PC-3 (cell line): ENCODE measurements around the gene NES. TPM values are rescaled to one million over a fixed set of nuclear protein-coding genes. Genes with fewer than 3 reads are reported as not detected.

ENCODE experiments used
- ATAC-seq: fragments of 200-7000 bp; cut with Tn5 transposase; 2 replicates; pipeline ENCODE4 v1.9.1; 2020; ENCODE audit warnings: mild to moderate bottlenecking, moderate library complexity
- BruUV-seq: library from RNA; stranded (reverse); fragments of 400-500 nt; replicated peaks from 2 replicates; lab custom pipeline; 2021; lab: Mats Ljungman, UMichigan
- CTCF ChIA-PET: fragments of 300-600 bp; sonication (Branson Sonifier 250); formaldehyde crosslinking; loops from one replicate; lab custom pipeline; 2022; ENCODE audit warnings: antibody characterized with exemption; lab: Charles Lee
- POLR2A ChIA-PET: fragments of 300-600 bp; sonication (Branson Sonifier 250); formaldehyde crosslinking; loops from one replicate; lab custom pipeline; 2022; ENCODE audit warnings: antibody characterized with exemption; ENCODE audit not compliant: unreplicated experiment; lab: Charles Lee
- DNase-seq: peaks from one replicate; pipeline ENCODE4 v3.0.0-alpha.2; 2015
- H2AFZ ChIP-seq: fragments of 300-600 bp; sonication (generic); 2 replicates; pipeline ENCODE4 v1.6.0; 2016; ENCODE audit warnings: antibody characterized with exemption, low read length
- H3F3A ChIP-seq: fragments of 300-600 bp; sonication (generic); one replicate; pipeline ENCODE4 v1.6.0; 2017; ENCODE audit warnings: antibody characterized with exemption, low read length, control low read depth, mild to moderate bottlenecking; ENCODE audit not compliant: unreplicated experiment
- H3K27ac ChIP-seq: fragments of 300-600 bp; sonication (generic); 2 replicates; pipeline ENCODE4 v1.5.1; 2016; ENCODE audit warnings: mild to moderate bottlenecking, low read length
- H3K27me3 ChIP-seq: fragments of 300-600 bp; sonication (generic); 2 replicates; pipeline ENCODE4 v1.6.1; 2016; ENCODE audit warnings: low read length, mixed read lengths
- H3K36me3 ChIP-seq: fragments of 300-600 bp; sonication (generic); 2 replicates; pipeline ENCODE4 v1.6.1; 2016; ENCODE audit warnings: low read depth, mixed run types, low read length, mixed read lengths
- H3K4me1 ChIP-seq: fragments of 300-600 bp; sonication (generic); 2 replicates; pipeline ENCODE4 v1.5.1; 2016; ENCODE audit warnings: low read length; ENCODE audit not compliant: insufficient read depth
- H3K4me2 ChIP-seq: fragments of 300-600 bp; sonication (generic); 2 replicates; pipeline ENCODE4 v1.6.0; 2016; ENCODE audit warnings: low read length
- H3K4me3 ChIP-seq: fragments of 300-600 bp; sonication (generic); 2 replicates; pipeline ENCODE4 v1.5.1; 2016; ENCODE audit warnings: mild to moderate bottlenecking, low read length, mixed read lengths
- H3K79me2 ChIP-seq: fragments of 300-600 bp; sonication (generic); 2 replicates; pipeline ENCODE4 v1.6.1; 2017; ENCODE audit warnings: low read length, mixed read lengths
- H3K9ac ChIP-seq: fragments of 300-600 bp; sonication (generic); 2 replicates; pipeline ENCODE4 v1.6.0; 2016; ENCODE audit warnings: mild to moderate bottlenecking, low read length
- H3K9me2 ChIP-seq: fragments of 300-600 bp; sonication (generic); replicated peaks from 2 replicates; pipeline ENCODE4 v1.6.1; 2016; ENCODE audit warnings: mixed run types, low read length, mixed read lengths
- H3K9me3 ChIP-seq: fragments of 300-600 bp; sonication (generic); 2 replicates; pipeline ENCODE4 v1.6.1; 2016; ENCODE audit warnings: low read length, mixed read lengths
- H4K20me1 ChIP-seq: fragments of 300-600 bp; sonication (generic); 2 replicates; pipeline ENCODE4 v1.6.1; 2016; ENCODE audit warnings: low read length, mixed read lengths
- CTCF ChIP-seq: fragments of 300-600 bp; sonication (generic); conservative IDR thresholded peaks from 2 replicates; pipeline ENCODE4 v1.5.1; 2017; ENCODE audit warnings: antibody characterized with exemption, low read depth, mild to moderate bottlenecking, low read length
- EZH2 ChIP-seq: fragments of 300-600 bp; sonication (generic); IDR thresholded peaks from one replicate; pipeline ENCODE4 v1.6.1; 2017; ENCODE audit warnings: antibody characterized with exemption, mild to moderate bottlenecking, low read length; ENCODE audit not compliant: unreplicated experiment
- EZH2phosphoT487 ChIP-seq: fragments of 300-600 bp; sonication (generic); IDR thresholded peaks from 2 replicates; pipeline ENCODE4 v1.6.1; 2018; ENCODE audit warnings: mild to moderate bottlenecking, antibody characterized with exemption, low read length, borderline replicate concordance
- intact Hi-C: fragments of 100-400 bp; cut with micrococcal nuclease; formaldehyde crosslinking; loops from 2 replicates; pipeline ENCODE4 v1.9.0; 2023
- total RNA-seq: library from RNA; depleted of rRNA; stranded (reverse); fragments of >200 nt; gene quantifications from 2 replicates; pipeline ENCODE4 v1.2.3, GENCODE V29; 2014

Gene NES
- total RNA-seq, 1 experiment from 2014 or later, result 58.2 TPM

- CTCF ChIA-PET, result interaction anchor here (0.5 kb wide), 1 partner anchor 43 kb away, joined by 3 read pairs; no protein-coding TSS in a partner anchor
- Histone ChIP-seq H3K4me3 (no peak overlapping the region), H3K9ac (no peak overlapping the region), H2AFZ (no peak overlapping the region), H4K20me1 (no peaks in the 10 kb centered on the region), H3K27me3 (no peaks in the 10 kb centered on the region), H3K36me3 (no peaks in the 10 kb centered on the region), H3K4me2 (no peak overlapping the region), H3F3A (no peaks in the 10 kb centered on the region), H3K27ac (no peak overlapping the region), H3K4me1 (peaks cover 4% of the 10 kb centered on the region; the same call in 1 of the 2 replicates), H3K9me2 (no peaks in the 10 kb centered on the region), H3K9me3 (no peaks in the 10 kb centered on the region), H3K79me2 (no peaks in the 10 kb centered on the region)
- intact Hi-C loops, result no loop called here
- POLR2A ChIA-PET, result no interaction called here
- ATAC-seq (peak; percentile 19), DNase-seq (no peak)
- no TSS peak for BruUV-seq
- no peak for TF ChIP-seq EZH2phosphoT487
- no peak for TF ChIP-seq EZH2
- no peak for TF ChIP-seq CTCF
Observed at GRCh38 chr1:156667968-156668709, 9.1 kb downstream of the NES start.

- Histone ChIP-seq H3K79me2 (no peaks in the 10 kb centered on the region), H3K4me3 (no peak overlapping the region), H3F3A (no peaks in the 10 kb centered on the region), H3K9ac (no peak overlapping the region), H3K9me3 (no peaks in the 10 kb centered on the region), H2AFZ (no peak overlapping the region), H3K36me3 (no peaks in the 10 kb centered on the region), H4K20me1 (no peaks in the 10 kb centered on the region), H3K27ac (no peak overlapping the region), H3K9me2 (no peaks in the 10 kb centered on the region), H3K27me3 (no peaks in the 10 kb centered on the region), H3K4me2 (no peak overlapping the region), H3K4me1 (peaks cover 9% of the 10 kb centered on the region)
- DNase-seq, result no peak
- CTCF ChIA-PET, result no interaction called here
- intact Hi-C loops, result no loop called here
- no peak for ATAC-seq
- no TSS peak for BruUV-seq
- POLR2A ChIA-PET, result no interaction called here
- no peak for TF ChIP-seq EZH2phosphoT487
- TF ChIP-seq EZH2, result no peak
- TF ChIP-seq CTCF, result no peak
Observed at GRCh38 chr1:156667610-156667967, 9.6 kb downstream of the NES start.
